ENCODE results near the gene MRPS27.

DNA sequence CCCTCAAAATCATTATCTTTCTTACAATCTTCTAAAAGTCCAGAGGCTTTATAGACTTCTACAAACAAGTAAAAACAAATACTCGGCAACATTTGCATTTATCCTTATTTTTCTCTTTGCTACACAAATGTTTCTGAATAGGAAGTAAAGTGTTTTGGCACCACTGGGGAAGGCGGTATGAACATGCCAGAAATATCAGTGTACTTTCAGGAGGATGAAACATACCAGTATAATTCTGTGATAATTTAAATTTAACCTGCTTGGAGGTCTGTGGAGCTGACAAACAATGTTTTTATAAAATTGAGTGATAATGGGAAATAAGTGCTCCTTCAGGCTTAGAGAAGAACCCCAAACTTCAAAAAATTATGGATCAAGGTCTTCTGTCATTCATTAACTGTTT lies 51.8 kb downstream of the MRPS27 start:
- TF ChIP-seq, protein P1, sequence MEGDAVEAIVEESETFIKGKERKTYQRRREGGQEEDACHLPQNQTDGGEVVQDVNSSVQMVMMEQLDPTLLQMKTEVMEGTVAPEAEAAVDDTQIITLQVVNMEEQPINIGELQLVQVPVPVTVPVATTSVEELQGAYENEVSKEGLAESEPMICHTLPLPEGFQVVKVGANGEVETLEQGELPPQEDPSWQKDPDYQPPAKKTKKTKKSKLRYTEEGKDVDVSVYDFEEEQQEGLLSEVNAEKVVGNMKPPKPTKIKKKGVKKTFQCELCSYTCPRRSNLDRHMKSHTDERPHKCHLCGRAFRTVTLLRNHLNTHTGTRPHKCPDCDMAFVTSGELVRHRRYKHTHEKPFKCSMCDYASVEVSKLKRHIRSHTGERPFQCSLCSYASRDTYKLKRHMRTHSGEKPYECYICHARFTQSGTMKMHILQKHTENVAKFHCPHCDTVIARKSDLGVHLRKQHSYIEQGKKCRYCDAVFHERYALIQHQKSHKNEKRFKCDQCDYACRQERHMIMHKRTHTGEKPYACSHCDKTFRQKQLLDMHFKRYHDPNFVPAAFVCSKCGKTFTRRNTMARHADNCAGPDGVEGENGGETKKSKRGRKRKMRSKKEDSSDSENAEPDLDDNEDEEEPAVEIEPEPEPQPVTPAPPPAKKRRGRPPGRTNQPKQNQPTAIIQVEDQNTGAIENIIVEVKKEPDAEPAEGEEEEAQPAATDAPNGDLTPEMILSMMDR (IDR thresholded peaks at IDR 0.05) = no peak
- TF ChIP-seq POLR2A (IDR thresholded peaks at IDR 0.05) (no peak), EP300 (IDR thresholded peaks at IDR 0.05) (no peak)
